ENCODE data around the gene GRIK1. TPM values are rescaled to one million over a fixed set of nuclear protein-coding genes. Genes with fewer than 3 reads are reported as not detected.

The GRIK1 gene
- total RNA-seq (2021): not detected in 2 replicates
- Bru-seq, nascent RNA: percentile 1 among the genes with signal in this experiment
- BruChase-seq, experiment 1, labeled RNA remaining after a 2-hour chase: percentile 0 among the genes with signal in this experiment
- not detected for BruChase-seq, experiment 2, labeled RNA remaining after a 6-hour chase
- long read RNA-seq, partial matches to known transcripts: 0 of 2 reads
- long read RNA-seq, other reads (novel, unspliced or antisense): 2 of 2 reads

DNA sequence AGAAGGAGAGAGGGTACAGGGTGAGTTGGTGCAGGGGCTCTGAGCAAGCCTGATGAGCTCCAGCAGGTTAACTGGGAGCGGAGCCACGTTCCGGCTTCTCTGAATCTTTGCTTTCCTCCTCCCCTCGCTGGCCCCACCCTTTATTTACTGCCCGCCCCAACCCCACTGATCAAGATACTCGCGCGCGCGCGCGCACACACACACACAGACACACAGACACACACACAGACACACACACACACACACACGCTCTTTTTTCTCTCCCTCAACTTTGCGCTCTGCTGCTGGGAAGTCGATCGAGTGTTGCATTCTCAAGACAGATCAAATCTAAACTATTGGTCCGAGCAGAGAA is at the start of gene GRIK1:
GRIK1 (minus strand) TSS at position 73 of the 352 bp plus-strand sequence.
- no TSS peak for BruUV-seq (replicated peaks)
- intact Hi-C loops (cut with micrococcal nuclease; ENCODE audit: unreplicated experiment): no loop called here
- Histone ChIP-seq H3F3A (ENCODE audit: insufficient read depth, low read depth) (no peaks in the 10 kb centered on the region), H3K4me2 (no peak within 1 kb of the TSS), H3K4me3 (no peak within 1 kb of the TSS), H3K9me2 (ENCODE audit: insufficient read depth) (no peaks in the 10 kb centered on the region), H3K27me3 (ENCODE audit: insufficient read depth, low read depth) (no peaks in the 10 kb centered on the region), H3K4me1 (replicated peaks; ENCODE audit: insufficient read depth) (no peaks in the 10 kb centered on the region), H3K79me2 (ENCODE audit: low read depth) (no peaks in the 10 kb centered on the region), H3K27ac (no peak within 1 kb of the TSS), H3K36me3 (ENCODE audit: low read depth) (no peaks in the 10 kb centered on the region), H2AFZ (no peak within 1 kb of the TSS), H4K20me1 (ENCODE audit: insufficient read depth) (no peaks in the 10 kb centered on the region), H3K9me3 (ENCODE audit: insufficient read depth, low read depth) (no peaks in the 10 kb centered on the region)
- TF ChIP-seq CTCF (conservative IDR thresholded peaks at IDR 0.05): no peak
- DNase-seq: no peak
- ChIA-PET CTCF (no interaction called here), POLR2A (ENCODE audit: unreplicated experiment) (no interaction called here)

DNA sequence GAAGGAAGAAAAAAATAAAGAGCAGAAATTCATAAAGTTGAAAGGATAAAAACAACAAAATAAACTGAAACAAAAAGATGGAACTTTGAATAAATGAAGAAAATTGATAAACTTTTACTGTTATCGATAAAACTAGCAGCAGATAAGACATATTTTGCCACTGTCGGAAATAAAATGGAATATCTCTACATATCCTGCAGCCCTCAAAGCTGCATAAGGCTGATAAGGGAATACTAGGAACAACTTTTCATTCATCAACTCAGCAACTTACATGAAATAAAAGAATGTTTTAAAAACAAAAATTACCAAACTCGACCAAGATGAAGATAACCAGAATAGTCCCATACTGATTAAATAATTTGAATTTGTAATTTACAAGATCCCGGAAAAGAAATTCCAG is 48.0 kb upstream of the GRIK1 start:
- no peak for DNase-seq
- TF ChIP-seq EZH2 (IDR thresholded peaks at IDR 0.05; ENCODE audit: low read depth) (no peak), CTCF (conservative IDR thresholded peaks at IDR 0.05) (no peak)
- ChIA-PET CTCF (no interaction called here), POLR2A (ENCODE audit: unreplicated experiment) (no interaction called here)
- Histone ChIP-seq H3K4me2 (no peak overlapping the region), H3K27me3 (ENCODE audit: insufficient read depth, low read depth) (no peaks in the 10 kb centered on the region), H3K27ac (no peak overlapping the region), H3K4me1 (replicated peaks; ENCODE audit: insufficient read depth) (no peaks in the 10 kb centered on the region), H3K36me3 (ENCODE audit: low read depth) (no peaks in the 10 kb centered on the region), H3K79me2 (ENCODE audit: low read depth) (no peaks in the 10 kb centered on the region), H3F3A (ENCODE audit: insufficient read depth, low read depth) (no peaks in the 10 kb centered on the region), H2AFZ (no peak overlapping the region), H3K9me2 (ENCODE audit: insufficient read depth) (peaks cover 3% of the 10 kb centered on the region; the same call in 1 of the 2 replicates), H3K4me3 (no peak overlapping the region), H3K9me3 (ENCODE audit: insufficient read depth, low read depth) (no peaks in the 10 kb centered on the region), H4K20me1 (ENCODE audit: insufficient read depth) (no peaks in the 10 kb centered on the region)
- BruUV-seq (replicated peaks): no TSS peak
- intact Hi-C loops (cut with micrococcal nuclease; ENCODE audit: unreplicated experiment): no loop called here

DNA sequence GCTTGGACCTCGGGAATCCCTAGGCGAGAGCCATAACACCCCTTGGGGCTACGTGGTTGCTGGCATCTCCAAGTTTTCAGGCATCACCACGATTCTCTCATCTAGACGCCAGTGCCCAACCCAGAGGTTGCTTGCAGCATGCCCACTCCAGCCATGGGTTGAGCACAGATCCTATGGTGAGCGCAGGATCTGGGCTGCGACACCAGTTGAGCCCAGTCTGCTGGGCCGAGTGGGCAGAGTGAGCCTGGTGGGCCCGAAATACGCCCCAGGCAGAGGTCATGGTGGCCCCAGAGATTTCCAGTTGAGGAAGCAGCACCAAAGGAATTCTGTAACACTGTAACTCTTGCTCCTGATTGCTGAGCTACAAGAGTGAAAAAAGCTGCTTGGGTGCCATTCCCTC is 46.1 kb upstream of the GRIK1 start:
- Histone ChIP-seq H3K9me3 (ENCODE audit: insufficient read depth, low read depth) (no peaks in the 10 kb centered on the region), H3K27ac (no peak overlapping the region), H4K20me1 (ENCODE audit: insufficient read depth) (no peaks in the 10 kb centered on the region), H3K4me2 (no peak overlapping the region), H3K9me2 (ENCODE audit: insufficient read depth) (peaks cover 3% of the 10 kb centered on the region; the same call in 1 of the 2 replicates), H3K27me3 (ENCODE audit: insufficient read depth, low read depth) (no peaks in the 10 kb centered on the region), H3K79me2 (ENCODE audit: low read depth) (no peaks in the 10 kb centered on the region), H3K36me3 (ENCODE audit: low read depth) (no peaks in the 10 kb centered on the region), H3K4me3 (no peak overlapping the region), H3F3A (ENCODE audit: insufficient read depth, low read depth) (no peaks in the 10 kb centered on the region), H2AFZ (no peak overlapping the region), H3K4me1 (replicated peaks; ENCODE audit: insufficient read depth) (no peaks in the 10 kb centered on the region)
- DNase-seq: no peak
- TF ChIP-seq CTCF (conservative IDR thresholded peaks at IDR 0.05) (no peak), EZH2 (IDR thresholded peaks at IDR 0.05; ENCODE audit: low read depth) (no peak)
- no TSS peak for BruUV-seq (replicated peaks)
- ChIA-PET CTCF (no interaction called here), POLR2A (ENCODE audit: unreplicated experiment) (no interaction called here)
- intact Hi-C loops (cut with micrococcal nuclease; ENCODE audit: unreplicated experiment): no loop called here

Data from PC-9 (cell line).